PC-9 (cell line): ENCODE data around the gene NUDT3. TPM values are rescaled to one million over a fixed set of nuclear protein-coding genes. Genes with fewer than 3 reads are reported as not detected.

Source experiments
- BruUV-seq: library from RNA; stranded (reverse); fragments of 400-500 nt; replicated peaks from 2 replicates; lab custom pipeline; 2021; lab: Mats Ljungman, UMichigan
- CTCF ChIA-PET: fragments of 300-600 bp; sonication (Branson Sonifier 250); formaldehyde crosslinking; loops from one replicate; lab custom pipeline; 2022; ENCODE audit warnings: antibody characterized with exemption; lab: Charles Lee
- POLR2A ChIA-PET: fragments of 300-600 bp; sonication (Branson Sonifier 250); formaldehyde crosslinking; loops from one replicate; lab custom pipeline; 2022; ENCODE audit warnings: antibody characterized with exemption; ENCODE audit not compliant: unreplicated experiment; lab: Charles Lee
- DNase-seq, 2 experiments: peaks; one replicate each; pipeline versions ENCODE4 v3.0.0 to v3.0.0-alpha.2; 2015 to 2022; ENCODE audit warnings: mixed read lengths in 1 of 2
- H2AFZ ChIP-seq: fragments of 200-600 bp; sonication (generic); 2 replicates; pipeline ENCODE4 v1.8.1; 2017; ENCODE audit warnings: antibody characterized with exemption
- H3F3A ChIP-seq: fragments of 200-600 bp; sonication (generic); 2 replicates; pipeline ENCODE4 v1.8.1; 2017; ENCODE audit warnings: antibody characterized with exemption, mild to moderate bottlenecking, low read depth; ENCODE audit not compliant: insufficient read depth
- H3K27ac ChIP-seq: fragments of 200-600 bp; sonication (generic); 2 replicates; pipeline ENCODE4 v1.6.1; 2016; ENCODE audit warnings: mixed run types
- H3K27me3 ChIP-seq: fragments of 200-600 bp; sonication (generic); 2 replicates; pipeline ENCODE4 v1.6.1; 2016; ENCODE audit warnings: low read depth, mixed run types; ENCODE audit not compliant: insufficient read depth
- H3K36me3 ChIP-seq: fragments of 200-600 bp; sonication (generic); 2 replicates; pipeline ENCODE4 v1.6.1; 2016; ENCODE audit warnings: low read depth, mixed run types
- H3K4me1 ChIP-seq: fragments of 200-600 bp; sonication (generic); replicated peaks from 2 replicates; pipeline ENCODE4 v1.6.1; 2016; ENCODE audit warnings: mixed run types; ENCODE audit not compliant: insufficient read depth
- H3K4me2 ChIP-seq: fragments of 200-600 bp; sonication (generic); 2 replicates; pipeline ENCODE4 v1.6.1; 2017; ENCODE audit warnings: mixed run types
- H3K4me3 ChIP-seq: fragments of 200-600 bp; sonication (generic); 2 replicates; pipeline ENCODE4 v1.6.1; 2016; ENCODE audit warnings: mixed run types
- H3K79me2 ChIP-seq: fragments of 200-600 bp; sonication (generic); 2 replicates; pipeline ENCODE4 v1.6.1; 2017; ENCODE audit warnings: low read depth, mixed run types
- H3K9me2 ChIP-seq: fragments of 200-600 bp; sonication (generic); 2 replicates; pipeline ENCODE4 v1.8.1; 2017; ENCODE audit warnings: mild to moderate bottlenecking; ENCODE audit not compliant: insufficient read depth
- H3K9me3 ChIP-seq: fragments of 200-600 bp; sonication (generic); 2 replicates; pipeline ENCODE4 v1.8.1; 2016; ENCODE audit warnings: low read depth; ENCODE audit not compliant: insufficient read depth
- H4K20me1 ChIP-seq: fragments of 200-600 bp; sonication (generic); 2 replicates; pipeline ENCODE4 v1.8.1; 2017; ENCODE audit not compliant: insufficient read depth
- EZH2 ChIP-seq: fragments of 200-600 bp; sonication (generic); IDR thresholded peaks from 2 replicates; pipeline ENCODE4 v1.8.0; 2017; ENCODE audit warnings: antibody characterized with exemption, low read depth
- intact Hi-C: fragments of 100-400 bp; cut with micrococcal nuclease; formaldehyde crosslinking; loops from one replicate; pipeline ENCODE4 v1.10.0; 2022; ENCODE audit not compliant: unreplicated experiment
- total RNA-seq: library from RNA; stranded (reverse); gene quantifications from 2 replicates; pipeline ENCODE4 v1.2.3, GENCODE V29; 2021
- TF ChIP-seq, protein P1 (sequence below): fragments of 200-600 bp; sonication (generic); conservative IDR thresholded peaks from 2 replicates; pipeline ENCODE4 v1.6.1; 2017; ENCODE audit warnings: mixed run types, antibody characterized with exemption, mild to moderate bottlenecking, moderate library complexity

The NUDT3 gene
- total RNA-seq, 1 experiment from 2014 or later = 19.1 TPM

GRCh38 chr6:34298941-34299340, 93.5 kb downstream of the NUDT3 start:
- Histone ChIP-seq H3K9me2 (no peaks in the 10 kb centered on the region), H3K79me2 (peaks cover 4% of the 10 kb centered on the region; the same call in 1 of the 2 replicates), H3K27ac (no peak overlapping the region), H2AFZ (no peak overlapping the region), H3F3A (peaks cover 3% of the 10 kb centered on the region; the same call in 1 of the 2 replicates), H3K36me3 (no peaks in the 10 kb centered on the region), H4K20me1 (peaks cover 4% of the 10 kb centered on the region; the same call in 1 of the 2 replicates), H3K4me1 (no peaks in the 10 kb centered on the region), H3K4me2 (no peak overlapping the region), H3K27me3 (no peaks in the 10 kb centered on the region), H3K9me3 (no peaks in the 10 kb centered on the region), H3K4me3 (no peak overlapping the region)
- ChIA-PET CTCF (no interaction called here), POLR2A (no interaction called here)
- no peak for DNase-seq
- BruUV-seq = no TSS peak
- intact Hi-C loops = no loop called here
- TF ChIP-seq, protein P1, sequence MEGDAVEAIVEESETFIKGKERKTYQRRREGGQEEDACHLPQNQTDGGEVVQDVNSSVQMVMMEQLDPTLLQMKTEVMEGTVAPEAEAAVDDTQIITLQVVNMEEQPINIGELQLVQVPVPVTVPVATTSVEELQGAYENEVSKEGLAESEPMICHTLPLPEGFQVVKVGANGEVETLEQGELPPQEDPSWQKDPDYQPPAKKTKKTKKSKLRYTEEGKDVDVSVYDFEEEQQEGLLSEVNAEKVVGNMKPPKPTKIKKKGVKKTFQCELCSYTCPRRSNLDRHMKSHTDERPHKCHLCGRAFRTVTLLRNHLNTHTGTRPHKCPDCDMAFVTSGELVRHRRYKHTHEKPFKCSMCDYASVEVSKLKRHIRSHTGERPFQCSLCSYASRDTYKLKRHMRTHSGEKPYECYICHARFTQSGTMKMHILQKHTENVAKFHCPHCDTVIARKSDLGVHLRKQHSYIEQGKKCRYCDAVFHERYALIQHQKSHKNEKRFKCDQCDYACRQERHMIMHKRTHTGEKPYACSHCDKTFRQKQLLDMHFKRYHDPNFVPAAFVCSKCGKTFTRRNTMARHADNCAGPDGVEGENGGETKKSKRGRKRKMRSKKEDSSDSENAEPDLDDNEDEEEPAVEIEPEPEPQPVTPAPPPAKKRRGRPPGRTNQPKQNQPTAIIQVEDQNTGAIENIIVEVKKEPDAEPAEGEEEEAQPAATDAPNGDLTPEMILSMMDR = no peak
- TF ChIP-seq EZH2 = no peak

DNA sequence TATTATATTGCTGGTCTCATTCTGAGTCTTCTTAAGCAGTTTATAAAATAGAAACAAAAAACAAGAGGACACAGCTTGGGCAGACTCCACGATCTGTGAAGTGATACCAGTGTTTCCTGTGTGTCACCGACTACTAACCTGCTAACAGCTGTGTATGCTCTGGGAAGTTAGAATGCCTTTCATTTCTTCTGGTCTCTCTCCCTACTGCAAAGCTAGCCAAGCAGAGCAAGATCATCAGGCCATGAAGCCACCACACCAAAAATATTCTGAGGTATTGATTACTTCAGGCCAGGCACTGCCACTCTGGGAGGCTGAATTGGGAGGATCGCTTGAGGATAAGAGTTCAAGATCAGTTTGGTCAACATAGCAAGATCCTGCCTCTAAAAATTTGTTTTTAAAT, 96.7 kb downstream of the NUDT3 start:
- Histone ChIP-seq H3K79me2 (no peaks in the 10 kb centered on the region; the same call in 1 of the 2 replicates), H3K9me2 (no peaks in the 10 kb centered on the region), H2AFZ (no peak overlapping the region), H4K20me1 (no peaks in the 10 kb centered on the region), H3K9me3 (no peaks in the 10 kb centered on the region), H3F3A (peaks cover 6% of the 10 kb centered on the region; the same call in 1 of the 2 replicates), H3K36me3 (peaks cover 10% of the 10 kb centered on the region; the same call in 1 of the 2 replicates), H3K27me3 (no peaks in the 10 kb centered on the region), H3K4me2 (no peak overlapping the region), H3K27ac (no peak overlapping the region), H3K4me3 (no peak overlapping the region), H3K4me1 (no peaks in the 10 kb centered on the region)
- intact Hi-C loops = no loop called here
- no peak for DNase-seq
- ChIA-PET CTCF (no interaction called here), POLR2A (interaction anchor here (0.6 kb wide), 1 partner anchor 30 kb away, joined by 3 read pairs; no protein-coding TSS in a partner anchor)
- no TSS peak for BruUV-seq
- TF ChIP-seq, protein P1 = no peak
- no peak for TF ChIP-seq EZH2

DNA sequence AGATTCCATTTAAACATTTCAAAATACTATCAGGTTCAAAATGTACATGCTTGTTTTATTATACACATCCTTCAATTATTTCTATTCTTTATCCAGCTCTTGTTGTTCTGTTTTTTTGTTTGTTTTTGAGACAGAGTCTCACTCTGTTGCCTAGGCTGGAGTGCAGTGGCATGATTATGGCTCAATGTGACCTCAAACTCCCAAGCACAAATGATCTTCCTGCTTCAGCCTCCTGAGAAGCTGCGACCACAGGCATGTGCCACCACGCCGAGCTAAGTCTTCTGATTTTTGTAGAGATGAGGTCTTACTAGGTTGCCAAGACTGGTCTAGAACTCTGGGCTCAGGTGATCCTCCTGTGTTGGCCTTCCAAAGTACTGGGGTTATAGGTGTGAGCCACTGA, 99.5 kb downstream of the NUDT3 start:
- POLR2A ChIA-PET = no interaction called here
- Histone ChIP-seq H3K27ac (no peak overlapping the region), H3F3A (peaks cover 6% of the 10 kb centered on the region; the same call in 1 of the 2 replicates), H3K9me3 (no peaks in the 10 kb centered on the region), H4K20me1 (no peaks in the 10 kb centered on the region), H3K4me1 (no peaks in the 10 kb centered on the region), H2AFZ (no peak overlapping the region), H3K27me3 (no peaks in the 10 kb centered on the region), H3K4me3 (no peak overlapping the region), H3K4me2 (no peak overlapping the region), H3K79me2 (no peaks in the 10 kb centered on the region; the same call in 1 of the 2 replicates), H3K9me2 (no peaks in the 10 kb centered on the region), H3K36me3 (peaks cover 10% of the 10 kb centered on the region; the same call in 1 of the 2 replicates)
- intact Hi-C loops = no loop called here
- BruUV-seq = no TSS peak
- no peak for TF ChIP-seq EZH2
- TF ChIP-seq, protein P1 = no peak
- CTCF ChIA-PET = no interaction called here
- no peak for DNase-seq
